Frontal cortex (tissue), 4 donors: ENCODE results near the gene BRSK1. TPM values are rescaled to one million over a fixed set of nuclear protein-coding genes. Genes with fewer than 3 reads are reported as not detected.

Experiments used
- DNase-seq, 2 donors: peaks; one replicate each; pipeline ENCODE4 v3.0.0; 2012; ENCODE audit warnings: low spot score in 2 of 2
- FAIRE-seq: peaks from 2 replicates; lab custom pipeline; 2012; peaks lifted over from hg19 to GRCh38; lab: Jason Lieb, UNC
- total RNA-seq: library from RNA; depleted of rRNA; stranded (reverse); fragments of >200 nt; gene quantifications from one replicate; pipeline ENCODE4 v1.2.3, GENCODE V29; 2014
- donor health status: control.
- donor health status: control.
- donor health status: control.

Gene BRSK1
- total RNA-seq, 1 donor from 2014 or later: 81.1 TPM

- DNase-seq (no peak), FAIRE-seq (no peak)
Measured at GRCh38 chr19:55300886-55301458, 17.2 kb downstream of the BRSK1 start.

DNA sequence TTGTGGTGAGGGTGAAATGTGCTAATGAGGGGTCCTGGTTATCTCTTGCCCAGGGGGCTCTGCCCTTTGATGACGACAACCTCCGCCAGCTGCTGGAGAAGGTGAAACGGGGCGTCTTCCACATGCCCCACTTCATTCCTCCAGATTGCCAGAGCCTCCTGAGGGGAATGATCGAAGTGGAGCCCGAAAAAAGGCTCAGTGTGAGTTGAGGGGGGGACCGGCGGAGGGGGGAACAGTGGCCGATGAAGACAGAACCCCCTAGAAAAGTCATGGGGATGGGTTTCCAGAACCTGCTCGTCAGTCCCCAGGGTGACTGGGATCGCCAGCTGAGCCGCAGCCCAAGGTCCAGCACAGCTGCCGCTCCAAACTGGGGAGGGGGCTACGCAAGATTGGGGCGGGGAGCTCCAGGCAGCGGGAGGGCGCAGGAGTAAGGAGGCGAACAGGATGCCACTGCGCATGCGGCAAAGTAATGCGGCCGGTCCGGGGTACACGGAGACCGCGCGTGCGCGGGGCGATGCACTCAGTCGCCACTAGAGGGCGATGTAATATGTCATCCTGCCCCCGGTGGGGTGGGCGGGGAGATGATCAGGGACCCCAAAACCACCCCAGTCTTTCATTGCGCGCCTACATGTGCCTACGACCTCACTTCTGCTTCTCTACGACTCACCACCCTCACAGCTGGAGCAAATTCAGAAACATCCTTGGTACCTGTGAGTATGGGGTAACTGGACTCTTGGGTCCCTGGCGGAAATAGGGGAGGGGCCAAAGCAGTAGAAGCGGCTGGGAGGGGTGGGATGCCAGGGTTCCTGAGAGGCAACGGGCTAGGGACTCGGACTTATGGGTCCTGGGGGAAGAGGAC is 17.9 kb downstream of the BRSK1 start:
- no peak for FAIRE-seq
- peak; percentile 88 to 92 for DNase-seq

DNA sequence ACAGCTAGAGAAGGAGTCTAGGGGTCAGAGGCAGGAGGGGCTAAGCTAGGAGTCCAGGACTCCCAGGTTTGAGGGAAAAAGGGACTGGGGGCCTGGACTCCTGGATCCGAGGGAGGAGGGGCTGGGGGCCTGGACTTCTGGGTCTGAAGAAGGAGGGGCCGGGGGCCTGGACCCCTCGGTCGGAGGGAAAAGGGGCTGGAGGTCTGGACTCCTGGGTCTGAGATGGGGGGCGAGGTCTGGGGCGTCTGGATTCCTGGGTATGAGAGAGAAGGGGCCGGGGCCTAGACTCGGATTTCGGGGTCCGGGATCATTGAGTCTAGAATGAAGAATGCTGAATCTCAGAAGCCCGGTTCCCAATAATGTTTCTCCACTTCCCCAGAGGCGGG is 18.5 kb downstream of the BRSK1 start:
- DNase-seq: no peak
- no peak for FAIRE-seq

GRCh38 chr19:55303477-55303876 is 19.7 kb downstream of the BRSK1 start:
- DNase-seq: no peak
- no peak for FAIRE-seq

DNA sequence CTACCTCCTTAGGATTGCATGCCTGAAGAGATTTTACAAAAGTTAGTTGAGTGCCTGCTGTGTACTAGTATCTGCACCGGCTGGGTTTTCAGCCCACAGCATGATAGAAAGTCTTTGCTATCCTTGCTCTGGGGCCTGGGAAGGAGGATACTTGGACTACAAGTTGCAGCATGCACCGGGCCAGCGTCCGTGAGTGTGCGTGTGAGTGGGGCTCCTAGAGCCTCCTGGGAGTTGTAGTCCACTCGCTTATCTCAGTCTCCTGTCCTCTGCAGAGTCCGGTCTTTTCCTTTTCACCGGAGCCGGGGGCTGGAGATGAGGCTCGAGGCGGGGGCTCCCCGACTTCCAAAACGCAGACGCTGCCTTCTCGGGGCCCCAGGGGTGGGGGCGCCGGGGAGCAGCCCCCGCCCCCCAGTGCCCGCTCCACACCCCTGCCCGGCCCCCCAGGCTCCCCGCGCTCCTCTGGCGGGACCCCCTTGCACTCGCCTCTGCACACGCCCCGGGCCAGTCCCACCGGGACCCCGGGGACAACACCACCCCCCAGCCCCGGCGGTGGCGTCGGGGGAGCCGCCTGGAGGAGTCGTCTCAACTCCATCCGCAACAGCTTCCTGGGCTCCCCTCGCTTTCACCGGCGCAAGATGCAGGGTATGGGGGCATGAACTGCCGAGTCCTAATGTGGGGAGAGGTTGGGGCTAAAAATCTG is 20.6 kb downstream of the BRSK1 start:
- FAIRE-seq: no peak
- DNase-seq: no peak

DNA sequence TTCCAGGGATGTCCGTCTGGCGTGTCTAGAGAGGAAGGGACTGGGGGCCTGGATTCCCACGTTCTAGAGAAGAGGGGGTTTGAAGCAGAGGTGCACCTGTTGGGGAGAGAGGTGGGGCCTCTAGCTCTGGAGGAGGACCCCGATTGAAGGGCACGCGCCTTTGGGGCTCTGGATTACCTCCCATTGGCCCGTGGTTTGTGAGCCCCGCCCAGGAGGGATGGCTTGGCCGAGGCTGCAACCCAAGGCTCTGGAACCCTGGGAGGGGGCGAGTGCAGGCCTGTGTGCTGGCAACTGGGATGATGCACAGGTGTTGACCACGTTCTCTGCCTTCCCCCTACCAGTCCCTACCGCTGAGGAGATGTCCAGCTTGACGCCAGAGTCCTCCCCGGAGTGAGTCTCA is 21.2 kb downstream of the BRSK1 start:
- DNase-seq (no peak), FAIRE-seq (no peak)

- DNase-seq: peak; percentile 67 to 74
- no peak for FAIRE-seq
Measured at GRCh38 chr19:55305491-55305890, 21.7 kb downstream of the BRSK1 start.

- FAIRE-seq (no peak), DNase-seq (no peak)
Measured at GRCh38 chr19:55305983-55306562, 22.3 kb downstream of the BRSK1 start.

DNA sequence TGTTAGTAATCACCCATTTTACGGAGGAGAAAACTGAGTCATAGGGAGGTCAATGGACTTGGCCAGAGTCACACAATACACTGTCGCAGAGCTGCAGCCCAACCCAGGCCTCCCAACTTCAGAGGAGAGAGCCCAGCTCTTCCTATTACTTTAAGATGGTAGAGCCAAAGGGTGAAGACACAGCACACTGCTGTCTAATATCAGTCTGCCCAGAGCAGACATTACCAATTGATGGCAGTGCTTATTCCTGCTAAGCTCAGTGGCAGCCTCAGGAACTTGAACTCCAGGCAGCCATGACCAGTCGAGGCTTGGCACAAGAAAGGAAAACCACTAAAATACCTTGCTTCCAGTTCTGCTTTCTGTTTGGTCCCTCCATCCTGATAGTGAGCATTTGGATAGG is 22.9 kb downstream of the BRSK1 start:
- FAIRE-seq: no peak

DNA sequence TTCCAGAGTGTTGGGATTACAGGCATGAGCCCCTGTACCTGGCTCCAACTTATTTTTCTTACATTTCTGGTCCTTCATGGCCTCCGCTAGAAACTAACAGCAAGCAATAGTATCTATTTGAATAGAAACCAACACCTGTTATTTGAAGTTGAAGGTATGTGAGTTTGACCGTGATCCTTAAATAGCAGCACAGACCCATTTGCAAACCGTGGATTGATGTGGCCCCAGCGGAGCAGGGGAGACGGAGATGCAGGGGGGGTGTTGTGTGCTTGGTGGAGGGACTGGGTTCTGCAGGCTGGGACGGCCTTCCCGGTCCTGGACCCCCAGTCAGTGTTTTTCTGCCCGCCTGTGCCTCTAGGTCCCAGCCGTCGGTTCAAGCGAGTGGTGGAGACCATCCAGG is 24.5 kb downstream of the BRSK1 start:
- DNase-seq (no peak), FAIRE-seq (no peak)

More for the DNA sequence above, 22.9 kb downstream of the BRSK1 start:
- DNase-seq: no peak

DNA sequence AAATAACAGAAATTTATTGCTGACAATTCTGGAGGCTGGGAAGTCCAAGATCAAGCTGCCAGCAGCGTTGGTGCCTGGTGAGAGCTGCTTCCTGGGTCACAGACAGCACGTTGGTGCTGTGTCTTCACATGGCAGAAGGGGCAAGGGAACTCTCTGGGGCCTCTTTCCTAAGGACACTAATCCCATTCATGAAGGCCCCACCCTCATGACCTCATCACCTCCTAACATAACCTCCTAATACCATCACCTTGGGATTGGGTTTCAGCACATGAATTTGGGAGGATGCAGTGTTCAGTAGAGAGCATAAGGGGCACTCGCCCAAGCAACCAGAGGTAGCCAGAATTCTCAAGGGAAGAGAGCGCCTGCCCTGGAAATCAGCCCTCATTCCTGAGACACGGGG is 25.7 kb downstream of the BRSK1 start:
- no peak for FAIRE-seq
- no peak for DNase-seq

- DNase-seq: no peak
- FAIRE-seq: no peak
Measured at GRCh38 chr19:55310498-55310897, 26.7 kb downstream of the BRSK1 start.

DNA sequence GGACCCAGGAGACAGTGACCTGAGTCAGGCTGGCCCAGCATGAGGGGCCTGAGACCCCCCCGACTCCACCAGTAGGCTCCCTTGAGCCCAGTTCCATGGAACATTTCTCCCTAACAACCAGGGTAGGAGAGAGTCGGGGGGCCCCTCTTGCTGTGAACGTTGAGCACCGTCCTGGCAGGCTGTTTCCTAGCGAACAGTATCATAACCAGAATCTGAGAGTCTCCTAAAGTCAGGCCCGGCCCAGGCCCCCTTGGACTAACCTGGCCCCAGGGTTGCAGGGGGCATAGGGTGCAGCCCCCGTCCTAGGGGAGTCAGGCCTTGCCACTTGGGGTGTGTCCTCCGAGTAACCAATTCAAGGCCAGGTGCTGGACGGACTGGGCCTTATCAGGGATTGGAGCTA is 27.6 kb downstream of the BRSK1 start:
- DNase-seq (no peak), FAIRE-seq (no peak)

DNA sequence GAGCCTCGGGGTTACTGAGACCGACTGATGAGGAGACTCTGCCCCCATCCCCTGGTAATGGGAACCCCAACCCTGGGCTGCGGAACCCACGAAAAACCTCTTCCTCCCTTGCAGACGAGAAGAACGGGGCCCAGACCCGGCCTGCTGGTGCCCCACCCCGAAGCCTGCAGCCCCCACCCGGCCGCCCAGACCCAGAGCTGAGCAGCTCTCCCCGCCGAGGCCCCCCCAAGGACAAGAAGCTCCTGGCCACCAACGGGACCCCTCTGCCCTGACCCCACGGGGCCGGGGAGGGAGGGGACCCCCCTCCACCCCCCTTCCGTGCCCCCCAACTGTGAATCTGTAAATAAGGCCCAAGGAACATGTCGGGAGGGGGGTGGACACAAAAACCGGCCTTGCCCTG is 28.0 kb downstream of the BRSK1 start:
- DNase-seq (no peak), FAIRE-seq (no peak)

- no peak for FAIRE-seq
- DNase-seq: no peak
Measured at GRCh38 chr19:55312621-55313512, 29.1 kb downstream of the BRSK1 start.

- no peak for FAIRE-seq
- DNase-seq: no peak
Measured at GRCh38 chr19:55314396-55314795, 30.6 kb downstream of the BRSK1 start.

DNA sequence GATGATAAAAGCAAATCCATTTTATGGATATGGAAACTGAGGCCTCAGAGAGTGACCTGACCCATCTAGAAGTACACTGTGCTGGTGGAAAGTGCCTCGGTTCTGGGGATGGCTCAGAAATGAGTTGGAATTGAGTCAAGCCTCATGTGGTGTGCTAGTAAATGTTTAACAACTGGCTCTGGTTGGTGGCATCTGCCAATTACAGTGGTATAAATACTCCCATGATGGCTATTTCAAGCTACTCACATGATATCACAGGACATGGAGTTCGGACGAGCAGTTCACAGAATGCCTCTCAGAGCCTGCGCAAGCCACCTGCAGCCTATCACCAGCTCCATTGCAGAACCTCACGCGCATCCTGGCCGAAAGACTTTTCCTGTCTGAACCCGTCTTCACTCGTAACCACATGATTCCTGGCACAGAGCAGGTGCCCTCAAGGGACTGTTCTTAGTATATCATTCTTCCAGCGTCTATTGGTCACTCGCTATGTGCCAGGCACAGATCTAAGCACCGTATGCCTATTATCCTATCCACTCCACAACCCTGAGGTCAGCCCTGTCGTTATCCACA is 32.2 kb downstream of the BRSK1 start:
- no peak for DNase-seq
- no peak for FAIRE-seq

GRCh38 chr19:55316646-55317045 is 32.8 kb downstream of the BRSK1 start:
- FAIRE-seq (no peak), DNase-seq (no peak)

DNA sequence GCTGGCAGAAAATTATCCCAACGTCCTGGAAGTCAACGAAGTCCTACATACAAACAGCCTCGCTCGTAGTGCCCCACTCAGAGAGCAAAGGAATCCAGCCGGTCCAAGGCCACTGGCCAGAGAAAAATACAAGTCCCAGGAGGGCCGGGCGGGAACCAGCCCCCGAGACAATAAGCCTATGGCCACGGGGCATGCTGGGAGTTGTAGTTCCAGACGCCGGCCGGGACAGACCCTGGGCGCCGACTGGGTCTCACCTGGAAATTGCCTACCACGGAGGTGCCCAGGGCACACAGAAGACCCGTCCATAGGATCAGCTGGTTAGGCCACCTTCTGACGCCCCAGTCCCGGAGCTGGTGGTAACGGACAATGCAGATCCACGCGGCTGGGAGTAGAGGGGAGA is 36.0 kb downstream of the BRSK1 start:
- DNase-seq (peak in 1 of 2 donors; percentile 62), FAIRE-seq (no peak)
